ENCODE results near the gene CFAP299.
A peak's percentile ranks its signal among the peaks of the same experiment; 100 is the strongest.
"Not testable (repeated sequence)": the region's sequence is repeated elsewhere in the genome, so short reads cannot be mapped to it uniquely, and the experiment has no call there.

CFAP299 gene

DNA sequence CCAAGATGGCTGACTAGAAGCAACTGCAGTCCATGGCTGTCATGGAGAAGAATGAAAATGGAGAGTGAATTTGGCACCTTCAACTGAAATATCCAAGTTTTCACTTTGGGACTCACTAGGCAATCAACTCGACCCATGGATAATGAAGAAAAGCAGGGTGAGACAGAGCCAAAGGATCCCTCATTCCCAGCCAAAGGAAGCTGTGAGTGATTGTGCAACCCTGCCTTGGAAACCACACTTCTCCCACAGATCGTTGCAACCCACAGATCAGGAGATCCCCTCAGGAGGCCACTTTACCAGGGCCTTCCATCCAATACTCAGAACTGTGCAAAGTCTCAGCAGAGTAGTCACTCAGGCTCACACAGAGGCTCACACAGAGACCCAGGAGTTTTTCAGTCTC lies 4.5 kb downstream of the CFAP299 start:
- peak; percentile 47 for DNase-seq (ENCODE audit: low read depth)
- TF ChIP-seq, protein P1, sequence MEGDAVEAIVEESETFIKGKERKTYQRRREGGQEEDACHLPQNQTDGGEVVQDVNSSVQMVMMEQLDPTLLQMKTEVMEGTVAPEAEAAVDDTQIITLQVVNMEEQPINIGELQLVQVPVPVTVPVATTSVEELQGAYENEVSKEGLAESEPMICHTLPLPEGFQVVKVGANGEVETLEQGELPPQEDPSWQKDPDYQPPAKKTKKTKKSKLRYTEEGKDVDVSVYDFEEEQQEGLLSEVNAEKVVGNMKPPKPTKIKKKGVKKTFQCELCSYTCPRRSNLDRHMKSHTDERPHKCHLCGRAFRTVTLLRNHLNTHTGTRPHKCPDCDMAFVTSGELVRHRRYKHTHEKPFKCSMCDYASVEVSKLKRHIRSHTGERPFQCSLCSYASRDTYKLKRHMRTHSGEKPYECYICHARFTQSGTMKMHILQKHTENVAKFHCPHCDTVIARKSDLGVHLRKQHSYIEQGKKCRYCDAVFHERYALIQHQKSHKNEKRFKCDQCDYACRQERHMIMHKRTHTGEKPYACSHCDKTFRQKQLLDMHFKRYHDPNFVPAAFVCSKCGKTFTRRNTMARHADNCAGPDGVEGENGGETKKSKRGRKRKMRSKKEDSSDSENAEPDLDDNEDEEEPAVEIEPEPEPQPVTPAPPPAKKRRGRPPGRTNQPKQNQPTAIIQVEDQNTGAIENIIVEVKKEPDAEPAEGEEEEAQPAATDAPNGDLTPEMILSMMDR (IDR thresholded peaks at IDR 0.05; ENCODE audit: low read length, missing control alignments): no peak
- H3K4me3 ChIP-seq (replicated peaks; ENCODE audit: low read depth, low read length): no peak overlapping the region

DNA sequence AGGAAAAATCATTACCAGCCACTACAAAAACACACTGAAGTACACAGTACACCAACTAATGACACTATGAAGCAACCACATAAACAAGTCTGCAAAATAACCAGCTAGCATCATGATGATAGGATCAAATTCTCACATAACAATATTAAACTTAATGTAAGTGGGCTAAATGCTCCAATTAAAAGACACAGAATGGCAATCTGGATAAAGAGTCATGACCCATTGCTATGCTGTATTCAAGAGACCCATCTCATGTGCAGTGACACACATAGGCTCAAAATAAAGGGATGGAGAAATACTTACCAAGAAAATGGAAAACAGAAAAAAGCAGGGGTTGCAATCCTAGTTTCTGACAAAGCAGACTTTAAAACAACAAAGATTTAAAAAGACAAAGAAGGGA lies 7.2 kb downstream of the CFAP299 start:
- DNase-seq (ENCODE audit: low read depth): not testable (repeated sequence)

GRCh38 chr4:80343887-80344286 lies 8.4 kb downstream of the CFAP299 start:
- DNase-seq (ENCODE audit: low read depth): no peak
- TF ChIP-seq, protein P1 (IDR thresholded peaks at IDR 0.05; ENCODE audit: low read length, missing control alignments): no peak
- no peak overlapping the region for H3K4me3 ChIP-seq (replicated peaks; ENCODE audit: low read depth, low read length)

More for the DNA sequence above, 7.2 kb downstream of the CFAP299 start:
- not testable (repeated sequence) for H3K4me3 ChIP-seq (replicated peaks; ENCODE audit: low read depth, low read length)

DNA sequence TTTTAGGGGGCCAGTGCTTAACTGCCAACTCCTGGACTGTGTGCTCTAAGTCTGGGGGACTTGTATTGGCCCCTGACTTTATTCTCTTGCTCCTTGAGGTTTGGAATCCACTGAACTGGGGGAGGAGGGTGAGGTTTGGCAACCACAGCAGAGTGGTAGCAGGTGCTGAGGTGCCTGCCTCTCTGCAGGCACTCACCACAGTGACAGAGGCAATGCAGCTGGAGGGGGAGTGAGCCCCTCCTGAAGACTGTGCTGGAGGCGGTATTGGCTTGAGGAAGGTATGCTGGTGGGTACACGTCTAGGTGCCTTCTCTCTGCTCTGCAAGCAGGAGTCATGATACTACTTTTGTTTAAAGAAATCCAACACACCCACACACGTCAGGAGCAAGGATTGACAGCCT lies 24.6 kb downstream of the CFAP299 start:
- no peak overlapping the region for H3K4me3 ChIP-seq (replicated peaks; ENCODE audit: low read depth, low read length)
- TF ChIP-seq, protein P1 (IDR thresholded peaks at IDR 0.05; ENCODE audit: low read length, missing control alignments): no peak
- no peak for DNase-seq (ENCODE audit: low read depth)

DNA sequence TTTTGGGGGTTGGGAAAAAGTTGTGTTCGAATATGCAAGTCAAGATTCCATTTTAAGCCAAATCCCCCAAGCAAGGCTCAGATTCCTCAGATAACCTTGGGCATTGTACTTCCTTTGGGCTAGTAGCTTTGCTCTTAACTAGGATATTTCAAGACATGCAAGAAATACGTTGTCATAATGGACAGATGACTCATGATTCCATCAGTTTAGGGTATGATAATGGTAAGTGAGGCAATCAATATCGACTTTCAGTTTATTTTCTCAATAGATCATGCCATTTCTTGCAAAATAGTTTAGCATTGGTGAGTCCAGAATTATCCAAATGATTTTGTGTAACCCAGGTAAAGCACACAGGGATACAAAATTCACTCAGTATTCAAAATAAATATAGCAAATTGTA lies 25.4 kb downstream of the CFAP299 start:
- no peak for DNase-seq (ENCODE audit: low read depth)

DNA sequence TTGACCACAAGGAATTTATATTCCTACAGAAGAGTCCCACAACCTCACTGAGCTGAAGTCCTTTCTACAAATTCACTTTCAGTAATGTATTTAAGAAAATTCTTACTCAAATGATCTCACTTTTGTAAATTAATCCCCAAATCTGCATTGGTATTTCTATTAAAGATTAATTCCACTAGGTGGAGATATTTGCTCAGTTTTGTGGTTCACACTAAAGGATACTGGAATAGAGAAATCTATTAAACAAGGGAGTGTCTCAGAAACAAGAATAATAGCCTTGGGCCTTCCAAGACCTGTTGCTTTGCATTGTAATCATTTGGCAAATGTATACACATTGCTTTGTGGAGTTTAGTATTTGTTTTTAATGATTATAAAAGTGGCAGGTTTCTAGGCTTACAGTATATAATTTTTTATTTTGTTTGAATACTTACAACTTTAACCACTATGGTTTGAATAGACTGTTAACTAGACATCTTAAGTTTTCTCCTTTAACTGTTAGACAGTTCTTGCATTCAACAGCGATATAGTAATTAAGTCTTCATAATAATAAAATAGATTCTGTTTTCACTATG lies 25.9 kb downstream of the CFAP299 start:
- no peak overlapping the region for H3K4me3 ChIP-seq (replicated peaks; ENCODE audit: low read depth, low read length)
- TF ChIP-seq, protein P1 (IDR thresholded peaks at IDR 0.05; ENCODE audit: low read length, missing control alignments): peak; percentile 35
- peak; percentile 47 for DNase-seq (ENCODE audit: low read depth)

More for the DNA sequence above, 25.4 kb downstream of the CFAP299 start:
- TF ChIP-seq, protein P1 (IDR thresholded peaks at IDR 0.05; ENCODE audit: low read length, missing control alignments): no peak
- H3K4me3 ChIP-seq (replicated peaks; ENCODE audit: low read depth, low read length): no peak overlapping the region

DNA sequence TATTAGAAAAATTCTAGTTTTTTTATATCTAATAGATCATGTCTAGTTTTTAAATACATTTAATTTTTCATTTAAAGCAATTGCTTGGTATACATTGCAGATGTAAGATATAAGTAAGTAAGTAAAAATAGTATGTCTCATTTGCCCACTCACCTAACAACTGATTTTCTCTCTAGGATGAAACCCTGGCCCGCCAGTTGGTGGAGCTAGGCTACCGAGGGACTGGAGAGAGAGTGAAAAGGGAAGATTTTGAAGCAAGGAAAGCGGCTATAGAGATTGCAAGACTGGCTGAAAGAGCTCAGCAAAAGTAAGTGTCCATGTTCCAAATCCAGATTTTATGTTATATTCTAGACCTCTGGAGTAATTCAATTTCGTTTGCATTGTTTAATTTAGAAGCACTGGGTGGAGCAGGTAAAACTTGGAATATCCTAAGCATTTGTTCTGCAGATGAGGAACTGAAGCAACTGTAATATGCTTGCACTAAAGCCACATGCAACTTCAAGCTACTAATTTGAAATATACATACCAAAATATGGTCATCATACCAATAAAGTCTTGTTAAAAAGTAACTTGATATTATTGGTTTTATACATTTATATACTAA lies 27.1 kb downstream of the CFAP299 start:
- no peak overlapping the region for H3K4me3 ChIP-seq (replicated peaks; ENCODE audit: low read depth, low read length)
- peak; percentile 53 for DNase-seq (ENCODE audit: low read depth)
- TF ChIP-seq, protein P1 (IDR thresholded peaks at IDR 0.05; ENCODE audit: low read length, missing control alignments): peak; percentile 83

All from fibroblast of pulmonary artery (primary cell).